Esophagus muscularis mucosa (tissue), 4 donors: ENCODE measurements around the gene SMIM38.

Experiments
- CTCF ChIP-seq, 3 experiments: fragments of 200-600 bp in 2 of 3; fragments of 450-650 bp in 1 of 3; sonication (generic) in 2 of 3; IDR thresholded peaks; one replicate each; pipeline ENCODE4 v1.5.1; 2017 to 2019; ENCODE audit warnings: antibody characterized with exemption in 3 of 3, mild to moderate bottlenecking in 2 of 3, moderate library complexity in 1 of 3
- EP300 ChIP-seq: sonication (generic); formaldehyde crosslinking; IDR thresholded peaks from one replicate; pipeline ENCODE4 v1.6.1; 2017; ENCODE audit warnings: antibody characterized with exemption
- POLR2A ChIP-seq: fragments of 450-650 bp; IDR thresholded peaks from one replicate; pipeline ENCODE4 v1.6.1; 2017; ENCODE audit warnings: antibody characterized with exemption, moderate library complexity, mild to moderate bottlenecking, low read depth

DNA sequence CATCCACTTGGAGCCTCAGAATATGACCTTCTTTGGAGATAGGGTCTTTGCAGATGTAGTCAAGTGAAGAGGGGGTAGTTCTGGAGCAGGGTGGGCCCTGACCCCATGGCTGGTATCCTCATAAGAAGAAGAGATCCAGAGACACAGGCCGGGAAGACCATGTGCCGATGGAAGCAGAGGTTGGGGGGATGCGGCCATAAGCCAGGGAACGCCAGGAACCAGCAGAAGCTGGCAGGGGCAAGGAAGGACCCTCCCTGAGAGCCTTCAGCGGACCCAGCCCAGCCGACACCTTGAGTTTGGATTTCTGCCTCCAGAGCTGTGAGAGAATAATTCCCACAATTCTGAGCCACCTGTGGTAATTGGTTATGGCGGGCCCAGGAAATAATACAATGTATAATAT is 26.1 kb upstream of the SMIM38 start:
- TF ChIP-seq CTCF (IDR thresholded peaks at IDR 0.05) (no peak), POLR2A (no peak), EP300 (no peak)
